ENCODE results near the gene ZNF454. TPM values are rescaled to one million over a fixed set of nuclear protein-coding genes. Genes with fewer than 3 reads are reported as not detected.

The ZNF454 gene
- total RNA-seq, 1 experiment from 2014 or later = 4.3 TPM

- TF ChIP-seq STAT6 (CRISPR knock-in tag; conservative IDR thresholded peaks at IDR 0.05; ENCODE audit: low read depth) = no peak
Observed at GRCh38 chr5:178990491-178990890, 49.5 kb downstream of the ZNF454 start (continued).

- ChIA-PET CTCF (interaction anchor here (0.5 kb wide), 1 partner anchor 52 kb away, joined by 3 read pairs; no protein-coding TSS in a partner anchor), POLR2A (no interaction called here)
- H3K4me1 Mint-ChIP-seq = peaks cover 12% of the 10 kb centered on the region
- DNase-seq (ENCODE audit: low spot score) (no peak), ATAC-seq (no peak)
- H3K27me3 Mint-ChIP-seq (ENCODE audit: low read depth) = peaks cover 51% of the 10 kb centered on the region
- H3K36me3 Mint-ChIP-seq = peaks cover 13% of the 10 kb centered on the region
- no peak overlapping the region for H3K27ac Mint-ChIP-seq
- H3K9me3 Mint-ChIP-seq = peaks cover 26% of the 10 kb centered on the region
- H3K4me3 Mint-ChIP-seq = no peak overlapping the region
- TF ChIP-seq CBFB (CRISPR knock-in tag; IDR thresholded peaks at IDR 0.05; ENCODE audit: low read depth) (no peak), ZNF532 (CRISPR knock-in tag; IDR thresholded peaks at IDR 0.05; ENCODE audit: borderline replicate concordance) (no peak), ZBTB21 (CRISPR knock-in tag; IDR thresholded peaks at IDR 0.05; ENCODE audit: borderline replicate concordance) (no peak), NFE2L1 (CRISPR knock-in tag; IDR thresholded peaks at IDR 0.05) (no peak), E2F1 (CRISPR knock-in tag; IDR thresholded peaks at IDR 0.05) (no peak)
Observed at GRCh38 chr5:178991190-178992145, 50.5 kb downstream of the ZNF454 start.

- Mint-ChIP-seq H3K27ac (no peak overlapping the region), H3K4me1 (peaks cover 19% of the 10 kb centered on the region)
- no peak for DNase-seq (ENCODE audit: low spot score)
Observed at GRCh38 chr5:178992291-178992895, 51.4 kb downstream of the ZNF454 start.

More at GRCh38 chr5:178992291-178992895, 51.4 kb downstream of the ZNF454 start:
- peaks cover 6% of the 10 kb centered on the region for H3K36me3 Mint-ChIP-seq
- ChIA-PET POLR2A (no interaction called here), CTCF (interaction anchor here (0.5 kb wide), 1 partner anchor 52 kb away, joined by 3 read pairs; no protein-coding TSS in a partner anchor)
- no peak overlapping the region for H3K4me3 Mint-ChIP-seq
- no peak for ATAC-seq
- H3K9me3 Mint-ChIP-seq = peaks cover 19% of the 10 kb centered on the region
- TF ChIP-seq HMGXB4 (CRISPR knock-in tag; IDR thresholded peaks at IDR 0.05) (no peak), CREM (CRISPR knock-in tag; IDR thresholded peaks at IDR 0.05) (no peak)
- peaks cover 61% of the 10 kb centered on the region for H3K27me3 Mint-ChIP-seq (ENCODE audit: low read depth)
